ENCODE results near the gene SIRT7. TPM values are rescaled to one million over a fixed set of nuclear protein-coding genes. Genes with fewer than 3 reads are reported as not detected.

The SIRT7 gene
- total RNA-seq, 1 experiment from 2014 or later, result 51.6 TPM

GRCh38 chr17:81951785-81952684, 34.1 kb upstream of the SIRT7 start:
- ATAC-seq (no peak), DNase-seq (no peak)
- Histone ChIP-seq H3K9me3 (ENCODE audit: low read length) (no peaks in the 10 kb centered on the region), H3K4me3 (ENCODE audit: low read length) (no peak overlapping the region), H3K9me2 (replicated peaks; ENCODE audit: low read length) (no peaks in the 10 kb centered on the region), H2AFZ (ENCODE audit: low read length) (no peak overlapping the region), H3K9ac (ENCODE audit: low read length) (no peak overlapping the region), H4K20me1 (ENCODE audit: low read length) (no peaks in the 10 kb centered on the region), H3K79me2 (ENCODE audit: low read length) (no peaks in the 10 kb centered on the region), H3K4me2 (ENCODE audit: low read length) (no peak overlapping the region), H3K27me3 (ENCODE audit: low read length) (no peaks in the 10 kb centered on the region), H3K4me1 (ENCODE audit: insufficient read depth, low read length) (no peaks in the 10 kb centered on the region), H3K27ac (ENCODE audit: low read length) (no peak overlapping the region), H3F3A (ENCODE audit: low read length, unreplicated experiment) (no peaks in the 10 kb centered on the region), H3K36me3 (ENCODE audit: low read depth, low read length) (no peaks in the 10 kb centered on the region)
- ChIA-PET CTCF (no interaction called here), POLR2A (ENCODE audit: unreplicated experiment) (no interaction called here)
- intact Hi-C loops (cut with micrococcal nuclease), result no loop called here
- TF ChIP-seq EZH2 (IDR thresholded peaks at IDR 0.05; ENCODE audit: low read length, unreplicated experiment) (no peak), CTCF (conservative IDR thresholded peaks at IDR 0.05; ENCODE audit: low read depth, low read length) (no peak), EZH2phosphoT487 (IDR thresholded peaks at IDR 0.05; ENCODE audit: borderline replicate concordance, low read length) (no peak)
- BruUV-seq (replicated peaks), result no TSS peak

GRCh38 chr17:81950501-81950900, 32.5 kb upstream of the SIRT7 start:
- ChIA-PET CTCF (no interaction called here), POLR2A (ENCODE audit: unreplicated experiment) (interaction anchor here (0.6 kb wide), 1 partner anchor 215 kb away, joined by 10 read pairs; no protein-coding TSS in a partner anchor)
- H3K79me2 ChIP-seq (ENCODE audit: low read length), result no peaks in the 10 kb centered on the region
- H4K20me1 ChIP-seq (ENCODE audit: low read length), result no peaks in the 10 kb centered on the region
- TF ChIP-seq EZH2 (IDR thresholded peaks at IDR 0.05; ENCODE audit: low read length, unreplicated experiment) (no peak), EZH2phosphoT487 (IDR thresholded peaks at IDR 0.05; ENCODE audit: borderline replicate concordance, low read length) (no peak), CTCF (conservative IDR thresholded peaks at IDR 0.05; ENCODE audit: low read depth, low read length) (no peak)
- intact Hi-C loops (cut with micrococcal nuclease), result no loop called here
- no peak for ATAC-seq
- no peak for DNase-seq
- H3K27me3 ChIP-seq (ENCODE audit: low read length), result no peaks in the 10 kb centered on the region
- no peaks in the 10 kb centered on the region for H3K9me3 ChIP-seq (ENCODE audit: low read length)
- no peaks in the 10 kb centered on the region for H3F3A ChIP-seq (ENCODE audit: low read length, unreplicated experiment)
- no peaks in the 10 kb centered on the region for H3K4me1 ChIP-seq (ENCODE audit: insufficient read depth, low read length)
- no peak overlapping the region for H3K27ac ChIP-seq (ENCODE audit: low read length)
- no TSS peak for BruUV-seq (replicated peaks)
- no peak overlapping the region for H3K4me2 ChIP-seq (ENCODE audit: low read length)
- no peaks in the 10 kb centered on the region for H3K9me2 ChIP-seq (replicated peaks; ENCODE audit: low read length)
- no peak overlapping the region for H3K4me3 ChIP-seq (ENCODE audit: low read length)
- H3K9ac ChIP-seq (ENCODE audit: low read length), result no peak overlapping the region
- no peaks in the 10 kb centered on the region for H3K36me3 ChIP-seq (ENCODE audit: low read depth, low read length)
- no peak overlapping the region for H2AFZ ChIP-seq (ENCODE audit: low read length)

Data from PC-3 (cell line).